ENCODE results near the gene NPTX1.

The NPTX1 gene

GRCh38 chr17:80503921-80504320, 27.5 kb upstream of the NPTX1 start:
- FAIRE-seq, result no peak

- FAIRE-seq, result no peak
Observed at GRCh38 chr17:80503031-80503430, 26.6 kb upstream of the NPTX1 start.

GRCh38 chr17:80502578-80502877, 26.1 kb upstream of the NPTX1 start:
- no peak for FAIRE-seq

GRCh38 chr17:80501741-80502577, 25.6 kb upstream of the NPTX1 start:
- no peak for FAIRE-seq

GRCh38 chr17:80499961-80500665, 23.7 kb upstream of the NPTX1 start:
- no peak for FAIRE-seq

- no peak for FAIRE-seq
Observed at GRCh38 chr17:80499560-80499959, 23.2 kb upstream of the NPTX1 start.

- FAIRE-seq, result no peak
Observed at GRCh38 chr17:80498920-80499410, 22.6 kb upstream of the NPTX1 start.

GRCh38 chr17:80498242-80498919, 22.0 kb upstream of the NPTX1 start:
- peak; percentile 23 for FAIRE-seq

GRCh38 chr17:80497726-80498241, 21.4 kb upstream of the NPTX1 start:
- FAIRE-seq, result no peak

- FAIRE-seq, result no peak
Observed at GRCh38 chr17:80494547-80494946, 18.1 kb upstream of the NPTX1 start.

- FAIRE-seq, result no peak
Observed at GRCh38 chr17:80492343-80493136, 16.1 kb upstream of the NPTX1 start.

- FAIRE-seq, result no peak
Observed at GRCh38 chr17:80491478-80492342, 15.3 kb upstream of the NPTX1 start.

GRCh38 chr17:80487511-80487910, 11.1 kb upstream of the NPTX1 start:
- no peak for FAIRE-seq

- FAIRE-seq, result no peak
Observed at GRCh38 chr17:80486692-80487091, 10.3 kb upstream of the NPTX1 start.

- no peak for FAIRE-seq
Observed at GRCh38 chr17:80485846-80486245, 9.4 kb upstream of the NPTX1 start.

GRCh38 chr17:80482555-80483308, 6.3 kb upstream of the NPTX1 start:
- FAIRE-seq, result no peak

- FAIRE-seq, result no peak
Observed at GRCh38 chr17:80482058-80482318, 5.6 kb upstream of the NPTX1 start.

- no peak for FAIRE-seq
Observed at GRCh38 chr17:80481284-80482057, 5.1 kb upstream of the NPTX1 start.

GRCh38 chr17:80480248-80480647, 3.8 kb upstream of the NPTX1 start:
- FAIRE-seq, result no peak

GRCh38 chr17:80479246-80479566, 2.8 kb upstream of the NPTX1 start:
- no peak for FAIRE-seq
